GM12878 (cell line): ENCODE measurements around the gene SPRED2. TPM values are rescaled to one million over a fixed set of nuclear protein-coding genes. Genes with fewer than 3 reads are reported as not detected.

Source experiments
- IKZF1 ChIP-seq: fragments of 450-650 bp; conservative IDR thresholded peaks from 2 replicates; pipeline ENCODE4 v1.6.1; 2017; ENCODE audit warnings: antibody characterized with exemption, mild to moderate bottlenecking
- NR2F1 ChIP-seq: fragments of 450-650 bp; conservative IDR thresholded peaks from 2 replicates; pipeline ENCODE4 v1.6.1; 2017; ENCODE audit warnings: mild to moderate bottlenecking
- NRF1 ChIP-seq: conservative IDR thresholded peaks from 2 replicates; pipeline ENCODE4 v1.6.1; 2011; ENCODE audit warnings: mild to moderate bottlenecking, low read depth, low read length, improper control_type of control experiment
- SIN3A ChIP-seq: IDR thresholded peaks from 2 replicates; pipeline ENCODE4 v1.6.1; 2012; ENCODE audit warnings: low read depth, low read length, improper control_type of control experiment
- SMAD5 ChIP-seq: IDR thresholded peaks from 2 replicates; pipeline ENCODE4 v1.6.1; 2016; ENCODE audit warnings: antibody characterized with exemption, low read depth
- ZNF24 ChIP-seq: fragments of 450-650 bp; IDR thresholded peaks from 2 replicates; pipeline ENCODE4 v1.6.1; 2017; ENCODE audit warnings: antibody characterized with exemption, mild to moderate bottlenecking
- ZNF384 ChIP-seq: IDR thresholded peaks from 2 replicates; pipeline ENCODE4 v1.6.1; 2012; ENCODE audit warnings: low read depth, mild to moderate bottlenecking, low read length, improper control_type of control experiment, borderline replicate concordance
- polyA plus RNA-seq, 11 experiments: library from polyadenylated mRNA; depleted of rRNA in 4 of 11; unstranded in 6 of 11; stranded (reverse) in 5 of 11; fragments of >200 nt; fragmentation: Nextera tagmentation in 4 of 11; fragmentation: Illumina TruSeq in 1 of 11; extraction: Ambion mirVana in 4 of 11; extraction: Trizol in 1 of 11; gene quantifications; 1 replicate in 1 of 11; 2 replicates in 10 of 11; pipeline versions ENCODE4 v1.2.1 to v1.2.3, GENCODE V29; 2011 to 2016; ENCODE audit warnings: inconsistent platforms in 2 of 11, missing spikeins in 2 of 11, low read depth in 1 of 11
- total RNA-seq, 4 experiments: library from RNA; depleted of rRNA in 3 of 4; stranded (reverse); fragments of >200 nt in 3 of 4; fragmentation: Illumina TruSeq in 1 of 4; extraction: Trizol in 1 of 4; gene quantifications; 2 replicates each; pipeline versions ENCODE4 v1.2.1 to v1.2.3, GENCODE V29; 2013 to 2021
- TF ChIP-seq, protein P1 (sequence below): IDR thresholded peaks from 2 replicates; pipeline ENCODE4 v1.6.1; 2012; ENCODE audit warnings: mild to moderate bottlenecking, low read depth, low read length
- TF ChIP-seq, protein P2 (sequence below): fragments of 450-650 bp; IDR thresholded peaks from 2 replicates; pipeline ENCODE4 v1.6.1; 2017; ENCODE audit warnings: mild to moderate bottlenecking
- TF ChIP-seq, protein P3 (sequence below): IDR thresholded peaks from 2 replicates; pipeline ENCODE4 v1.6.1; 2012; ENCODE audit warnings: low read depth, low read length, improper control_type of control experiment

The SPRED2 gene
- total and polyA plus RNA-seq, 10 of the 15 experiments (the other 5 are each of a cell fraction or from before 2014, with no cell fraction given): 3.0 to 23.9 (median 9.7) TPM

DNA sequence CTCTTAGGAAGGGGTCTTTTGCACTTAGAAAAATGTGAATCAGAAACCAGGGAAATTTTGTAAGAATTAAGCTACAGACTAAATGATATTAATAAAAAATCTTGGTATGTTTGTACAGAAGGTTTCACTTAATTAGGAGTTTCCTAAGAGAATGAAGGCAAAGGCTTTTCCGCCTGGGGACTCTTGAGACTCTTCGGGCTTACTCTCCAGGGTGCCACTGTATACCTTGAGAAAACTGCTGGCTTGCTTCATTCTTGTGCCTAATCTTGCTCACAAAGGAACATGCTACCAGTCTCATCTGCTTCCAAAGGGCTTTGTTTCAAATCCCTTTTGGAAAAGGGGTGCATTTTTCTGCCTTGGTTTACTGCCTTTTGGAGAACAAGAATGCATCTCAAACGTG lies 155.3 kb downstream of the SPRED2 start (continued):
- TF ChIP-seq, protein P1, sequence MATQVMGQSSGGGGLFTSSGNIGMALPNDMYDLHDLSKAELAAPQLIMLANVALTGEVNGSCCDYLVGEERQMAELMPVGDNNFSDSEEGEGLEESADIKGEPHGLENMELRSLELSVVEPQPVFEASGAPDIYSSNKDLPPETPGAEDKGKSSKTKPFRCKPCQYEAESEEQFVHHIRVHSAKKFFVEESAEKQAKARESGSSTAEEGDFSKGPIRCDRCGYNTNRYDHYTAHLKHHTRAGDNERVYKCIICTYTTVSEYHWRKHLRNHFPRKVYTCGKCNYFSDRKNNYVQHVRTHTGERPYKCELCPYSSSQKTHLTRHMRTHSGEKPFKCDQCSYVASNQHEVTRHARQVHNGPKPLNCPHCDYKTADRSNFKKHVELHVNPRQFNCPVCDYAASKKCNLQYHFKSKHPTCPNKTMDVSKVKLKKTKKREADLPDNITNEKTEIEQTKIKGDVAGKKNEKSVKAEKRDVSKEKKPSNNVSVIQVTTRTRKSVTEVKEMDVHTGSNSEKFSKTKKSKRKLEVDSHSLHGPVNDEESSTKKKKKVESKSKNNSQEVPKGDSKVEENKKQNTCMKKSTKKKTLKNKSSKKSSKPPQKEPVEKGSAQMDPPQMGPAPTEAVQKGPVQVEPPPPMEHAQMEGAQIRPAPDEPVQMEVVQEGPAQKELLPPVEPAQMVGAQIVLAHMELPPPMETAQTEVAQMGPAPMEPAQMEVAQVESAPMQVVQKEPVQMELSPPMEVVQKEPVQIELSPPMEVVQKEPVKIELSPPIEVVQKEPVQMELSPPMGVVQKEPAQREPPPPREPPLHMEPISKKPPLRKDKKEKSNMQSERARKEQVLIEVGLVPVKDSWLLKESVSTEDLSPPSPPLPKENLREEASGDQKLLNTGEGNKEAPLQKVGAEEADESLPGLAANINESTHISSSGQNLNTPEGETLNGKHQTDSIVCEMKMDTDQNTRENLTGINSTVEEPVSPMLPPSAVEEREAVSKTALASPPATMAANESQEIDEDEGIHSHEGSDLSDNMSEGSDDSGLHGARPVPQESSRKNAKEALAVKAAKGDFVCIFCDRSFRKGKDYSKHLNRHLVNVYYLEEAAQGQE: no peak
- TF ChIP-seq SMAD5 (no peak), IKZF1 (no peak), SIN3A (no peak), NR2F1 (no peak), ZNF24 (no peak), NRF1 (no peak), ZNF384 (no peak)
- TF ChIP-seq, protein P2, sequence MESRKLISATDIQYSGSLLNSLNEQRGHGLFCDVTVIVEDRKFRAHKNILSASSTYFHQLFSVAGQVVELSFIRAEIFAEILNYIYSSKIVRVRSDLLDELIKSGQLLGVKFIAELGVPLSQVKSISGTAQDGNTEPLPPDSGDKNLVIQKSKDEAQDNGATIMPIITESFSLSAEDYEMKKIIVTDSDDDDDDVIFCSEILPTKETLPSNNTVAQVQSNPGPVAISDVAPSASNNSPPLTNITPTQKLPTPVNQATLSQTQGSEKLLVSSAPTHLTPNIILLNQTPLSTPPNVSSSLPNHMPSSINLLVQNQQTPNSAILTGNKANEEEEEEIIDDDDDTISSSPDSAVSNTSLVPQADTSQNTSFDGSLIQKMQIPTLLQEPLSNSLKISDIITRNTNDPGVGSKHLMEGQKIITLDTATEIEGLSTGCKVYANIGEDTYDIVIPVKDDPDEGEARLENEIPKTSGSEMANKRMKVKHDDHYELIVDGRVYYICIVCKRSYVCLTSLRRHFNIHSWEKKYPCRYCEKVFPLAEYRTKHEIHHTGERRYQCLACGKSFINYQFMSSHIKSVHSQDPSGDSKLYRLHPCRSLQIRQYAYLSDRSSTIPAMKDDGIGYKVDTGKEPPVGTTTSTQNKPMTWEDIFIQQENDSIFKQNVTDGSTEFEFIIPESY: no peak
- TF ChIP-seq, protein P3, sequence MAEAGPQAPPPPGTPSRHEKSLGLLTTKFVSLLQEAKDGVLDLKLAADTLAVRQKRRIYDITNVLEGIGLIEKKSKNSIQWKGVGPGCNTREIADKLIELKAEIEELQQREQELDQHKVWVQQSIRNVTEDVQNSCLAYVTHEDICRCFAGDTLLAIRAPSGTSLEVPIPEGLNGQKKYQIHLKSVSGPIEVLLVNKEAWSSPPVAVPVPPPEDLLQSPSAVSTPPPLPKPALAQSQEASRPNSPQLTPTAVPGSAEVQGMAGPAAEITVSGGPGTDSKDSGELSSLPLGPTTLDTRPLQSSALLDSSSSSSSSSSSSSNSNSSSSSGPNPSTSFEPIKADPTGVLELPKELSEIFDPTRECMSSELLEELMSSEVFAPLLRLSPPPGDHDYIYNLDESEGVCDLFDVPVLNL: no peak
